Measurements from ENCODE around the gene API5. TPM values are rescaled to one million over a fixed set of nuclear protein-coding genes. Genes with fewer than 3 reads are reported as not detected.

API5 gene
- 100 to 1,000 TPM; 149 to 166 TPM for total RNA-seq
- 119 TPM for polyA plus RNA-seq (2013, experiment 1 of 2)
- polyA plus RNA-seq (2013, experiment 2 of 2) = 115 TPM
- long read RNA-seq, experiment 1, transcript API5-201 (14 exons, 3,714 nt) = minor isoform, 9 of 79 reads
- long read RNA-seq, experiment 1, transcript API5-208 (14 exons, 1,868 nt) = major isoform, 15 of 79 reads
- long read RNA-seq, experiment 1, partial matches to known transcripts = 15 of 79 reads
- long read RNA-seq, experiment 1, other reads (novel, unspliced or antisense) = 38 of 79 reads
- long read RNA-seq, experiment 2, transcript API5-208 (14 exons, 1,868 nt) = minor isoform, 224 of 558 reads
- long read RNA-seq, experiment 2, transcript API5-201 (14 exons, 3,714 nt) = major isoform, 264 of 558 reads
- long read RNA-seq, experiment 2, partial matches to known transcripts = 25 of 558 reads
- long read RNA-seq, experiment 2, other reads (novel, unspliced or antisense) = 41 of 558 reads
- long read RNA-seq, experiment 3, transcript API5-203 (15 exons, 2,257 nt) = minor isoform, 7 of 1,159 reads
- long read RNA-seq, experiment 3, transcript API5-208 (14 exons, 1,868 nt) = minor isoform, 436 of 1,159 reads
- long read RNA-seq, experiment 3, transcript API5-210 (13 exons, 1,760 nt) = minor isoform, 12 of 1,159 reads
- long read RNA-seq, experiment 3, transcript API5-201 (14 exons, 3,714 nt) = major isoform, 577 of 1,159 reads
- long read RNA-seq, experiment 3, partial matches to known transcripts = 24 of 1,159 reads
- long read RNA-seq, experiment 3, other reads (novel, unspliced or antisense) = 102 of 1,159 reads
- long read RNA-seq, experiment 4, transcript API5-208 (14 exons, 1,868 nt) = minor isoform, 14 of 82 reads
- long read RNA-seq, experiment 4, transcript API5-201 (14 exons, 3,714 nt) = major isoform, 22 of 82 reads
- long read RNA-seq, experiment 4, partial matches to known transcripts = 13 of 82 reads
- long read RNA-seq, experiment 4, other reads (novel, unspliced or antisense) = 29 of 82 reads

DNA sequence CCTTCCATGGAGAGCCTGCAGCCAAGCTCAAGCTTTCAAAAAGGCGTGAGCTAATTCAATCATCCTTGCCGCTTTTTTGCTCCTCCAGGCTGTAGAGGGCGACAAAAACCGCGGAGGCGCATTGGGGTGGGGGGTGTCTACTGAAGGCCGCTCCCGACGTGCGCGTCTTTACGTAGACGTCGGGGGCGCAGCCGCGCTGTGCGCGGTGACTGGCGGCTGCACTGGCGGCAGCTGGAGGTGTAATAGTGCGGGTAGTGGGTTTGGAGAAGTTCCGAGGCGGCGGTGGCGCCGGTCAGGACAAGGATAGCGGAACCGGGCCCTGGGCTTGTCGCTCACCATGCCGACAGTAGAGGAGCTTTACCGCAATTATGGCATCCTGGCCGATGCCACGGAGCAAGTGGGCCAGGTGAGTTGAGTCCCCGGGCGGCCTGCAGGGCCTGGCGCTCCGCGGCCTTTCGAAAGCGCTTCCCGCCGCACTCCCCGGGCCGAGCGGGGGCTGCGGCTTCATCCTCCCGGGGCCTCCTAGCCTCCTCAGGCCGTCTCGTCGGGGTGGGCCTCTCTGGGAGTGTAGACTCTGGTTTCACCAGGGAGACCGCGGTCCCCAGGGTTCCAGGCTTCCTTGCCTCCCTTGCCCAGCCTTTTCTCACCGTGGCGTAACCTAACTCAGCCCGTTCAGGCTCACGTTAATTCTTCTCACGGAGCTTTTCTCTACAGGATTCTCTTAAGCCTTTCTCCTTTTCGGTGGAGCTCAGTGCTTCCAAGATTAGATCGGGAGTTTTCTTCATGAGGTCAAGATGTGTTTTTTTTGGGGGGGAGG is at the start of gene API5:
Gene API5 (plus strand): TSS at position 206 of the 817 bp plus-strand sequence. CDS start 132 bp downstream, at position 338.
- peaks cover 2% of the 10 kb centered on the region for H3K27me3 Mint-ChIP-seq (ENCODE audit: insufficient read depth)
- peak within 1 kb of the TSS; percentile 92 for H3K27ac Mint-ChIP-seq
- Histone ChIP-seq H3K4me3 (ENCODE audit: low read length) (peak within 1 kb of the TSS; percentile 97), H3K9me3 (ENCODE audit: control insufficient read depth, low read length) (no peaks in the 10 kb centered on the region), H3K4me1 (ENCODE audit: control insufficient read depth, insufficient read depth, low read length) (peaks cover 4% of the 10 kb centered on the region), H3K36me3 (ENCODE audit: control insufficient read depth, insufficient read depth, low read length) (peaks cover 10% of the 10 kb centered on the region), H3K9ac (ENCODE audit: extremely low read depth, low read length, poor library complexity, severe bottlenecking) (peak within 1 kb of the TSS; percentile 83), H3K27me3 (ENCODE audit: control insufficient read depth, insufficient read depth, low read length, poor library complexity, severe bottlenecking) (no peaks in the 10 kb centered on the region), H3K27ac (ENCODE audit: low read depth, low read length) (peak within 1 kb of the TSS; percentile 81)
- peak within 1 kb of the TSS; percentile 87 for H3K4me3 Mint-ChIP-seq
- peaks cover 1% of the 10 kb centered on the region for H3K9me3 Mint-ChIP-seq
- H3K36me3 Mint-ChIP-seq (ENCODE audit: low read depth) = peaks cover 3% of the 10 kb centered on the region
- H3K4me1 Mint-ChIP-seq = peaks cover 27% of the 10 kb centered on the region
- WGBS, 2 experiments (ENCODE audit: insufficient coverage in 1 of 2, insufficient read length in 1 of 2) = 0% methylated on average over 26 to 59 of the region's 60 CpGs
- peak; percentile 98 for DNase-seq
- TF ChIP-seq, protein P1, sequence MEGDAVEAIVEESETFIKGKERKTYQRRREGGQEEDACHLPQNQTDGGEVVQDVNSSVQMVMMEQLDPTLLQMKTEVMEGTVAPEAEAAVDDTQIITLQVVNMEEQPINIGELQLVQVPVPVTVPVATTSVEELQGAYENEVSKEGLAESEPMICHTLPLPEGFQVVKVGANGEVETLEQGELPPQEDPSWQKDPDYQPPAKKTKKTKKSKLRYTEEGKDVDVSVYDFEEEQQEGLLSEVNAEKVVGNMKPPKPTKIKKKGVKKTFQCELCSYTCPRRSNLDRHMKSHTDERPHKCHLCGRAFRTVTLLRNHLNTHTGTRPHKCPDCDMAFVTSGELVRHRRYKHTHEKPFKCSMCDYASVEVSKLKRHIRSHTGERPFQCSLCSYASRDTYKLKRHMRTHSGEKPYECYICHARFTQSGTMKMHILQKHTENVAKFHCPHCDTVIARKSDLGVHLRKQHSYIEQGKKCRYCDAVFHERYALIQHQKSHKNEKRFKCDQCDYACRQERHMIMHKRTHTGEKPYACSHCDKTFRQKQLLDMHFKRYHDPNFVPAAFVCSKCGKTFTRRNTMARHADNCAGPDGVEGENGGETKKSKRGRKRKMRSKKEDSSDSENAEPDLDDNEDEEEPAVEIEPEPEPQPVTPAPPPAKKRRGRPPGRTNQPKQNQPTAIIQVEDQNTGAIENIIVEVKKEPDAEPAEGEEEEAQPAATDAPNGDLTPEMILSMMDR (conservative IDR thresholded peaks at IDR 0.05) = peak; percentile 81

DNA sequence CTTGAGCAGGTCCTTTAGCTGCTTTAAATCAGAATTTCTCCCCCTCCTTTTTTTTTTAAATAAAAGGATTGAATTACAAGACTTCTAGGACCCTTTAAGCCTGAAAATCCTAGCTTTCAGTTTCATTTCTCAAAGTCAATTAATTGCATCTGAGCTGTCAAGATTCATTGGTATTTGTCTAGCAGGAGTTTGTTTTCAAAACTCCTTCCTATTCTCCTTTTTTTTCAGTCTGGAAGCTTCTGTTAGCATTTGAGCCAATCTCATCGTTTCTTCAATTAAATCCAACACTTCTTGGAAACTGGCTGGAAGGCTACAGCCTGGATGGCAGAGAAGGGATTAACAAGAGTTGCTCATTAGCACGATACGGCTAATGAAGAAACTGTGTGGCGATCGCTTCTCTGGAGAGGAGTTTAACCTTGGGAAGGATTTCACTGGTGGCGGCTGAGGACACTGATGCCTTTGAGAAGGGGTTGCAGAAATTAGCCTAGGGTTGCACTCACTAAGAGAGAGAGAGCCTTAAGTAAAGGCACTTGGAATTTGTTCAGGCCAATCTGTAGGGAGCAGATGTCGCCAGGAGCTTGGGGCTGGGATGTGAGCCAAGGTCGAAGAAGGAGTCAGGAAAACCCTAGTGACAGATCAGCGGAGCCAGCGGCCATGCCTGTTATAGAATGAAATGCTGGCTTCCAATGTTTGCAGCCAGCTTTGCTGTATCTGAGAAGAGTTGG is 43.8 kb upstream of the API5 start:
- Histone ChIP-seq H3K27me3 (ENCODE audit: control insufficient read depth, insufficient read depth, low read length, poor library complexity, severe bottlenecking) (no peaks in the 10 kb centered on the region), H3K36me3 (ENCODE audit: control insufficient read depth, insufficient read depth, low read length) (no peaks in the 10 kb centered on the region), H3K27ac (ENCODE audit: low read depth, low read length) (no peak overlapping the region), H3K9ac (ENCODE audit: extremely low read depth, low read length, poor library complexity, severe bottlenecking) (no peak overlapping the region), H3K4me3 (ENCODE audit: low read length) (no peak overlapping the region), H3K9me3 (ENCODE audit: control insufficient read depth, low read length) (no peaks in the 10 kb centered on the region), H3K4me1 (ENCODE audit: control insufficient read depth, insufficient read depth, low read length) (no peaks in the 10 kb centered on the region)
- no peak overlapping the region for H3K27ac Mint-ChIP-seq
- no peak overlapping the region for H3K4me3 Mint-ChIP-seq
- WGBS, 2 experiments (ENCODE audit: insufficient coverage in 1 of 2, insufficient read length in 1 of 2) = 91 to 97% methylated on average over 9 to 10 of the region's 10 CpGs
- H3K27me3 Mint-ChIP-seq (ENCODE audit: insufficient read depth) = no peaks in the 10 kb centered on the region
- no peaks in the 10 kb centered on the region for H3K36me3 Mint-ChIP-seq (ENCODE audit: low read depth)
- TF ChIP-seq, protein P1 (conservative IDR thresholded peaks at IDR 0.05) = no peak
- H3K4me1 Mint-ChIP-seq = no peaks in the 10 kb centered on the region
- peaks cover 5% of the 10 kb centered on the region for H3K9me3 Mint-ChIP-seq
- no peak for DNase-seq
